ENCODE data around the gene CHST5.

CHST5 gene

DNA sequence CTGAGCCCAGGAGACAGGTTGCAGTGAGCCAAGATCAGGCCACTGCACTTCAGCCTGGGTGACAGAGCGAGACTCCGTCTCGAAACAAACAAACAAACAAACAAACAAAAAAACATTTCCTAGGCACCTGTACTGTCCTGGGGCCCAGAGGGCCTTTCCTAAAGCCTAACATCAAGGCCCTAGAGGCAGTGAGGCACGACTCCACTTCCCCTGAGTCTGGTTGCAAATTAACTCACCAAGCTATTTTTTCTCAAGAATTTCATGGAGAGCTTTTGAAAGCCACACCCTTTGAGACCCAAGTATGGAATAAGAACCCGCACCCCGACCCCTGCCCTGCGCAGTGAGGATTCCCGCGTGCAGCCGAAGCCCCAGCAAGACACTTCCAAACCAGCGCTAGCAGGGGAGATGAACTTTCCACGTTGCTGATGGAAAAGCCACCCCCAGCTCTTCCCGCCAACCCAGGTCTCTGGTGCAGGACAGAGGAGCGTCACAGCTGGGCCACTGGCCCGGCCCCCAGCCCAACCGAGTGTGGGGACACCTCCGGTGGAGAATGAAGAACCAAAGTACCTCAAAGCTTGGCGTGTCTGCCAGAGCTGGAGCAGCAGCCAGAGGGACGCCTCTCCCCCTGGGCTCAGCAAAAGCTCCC lies 1.2 kb downstream of the CHST5 start:
- H3K27ac ChIP-seq = no peak overlapping the region
- TF ChIP-seq, protein P1, sequence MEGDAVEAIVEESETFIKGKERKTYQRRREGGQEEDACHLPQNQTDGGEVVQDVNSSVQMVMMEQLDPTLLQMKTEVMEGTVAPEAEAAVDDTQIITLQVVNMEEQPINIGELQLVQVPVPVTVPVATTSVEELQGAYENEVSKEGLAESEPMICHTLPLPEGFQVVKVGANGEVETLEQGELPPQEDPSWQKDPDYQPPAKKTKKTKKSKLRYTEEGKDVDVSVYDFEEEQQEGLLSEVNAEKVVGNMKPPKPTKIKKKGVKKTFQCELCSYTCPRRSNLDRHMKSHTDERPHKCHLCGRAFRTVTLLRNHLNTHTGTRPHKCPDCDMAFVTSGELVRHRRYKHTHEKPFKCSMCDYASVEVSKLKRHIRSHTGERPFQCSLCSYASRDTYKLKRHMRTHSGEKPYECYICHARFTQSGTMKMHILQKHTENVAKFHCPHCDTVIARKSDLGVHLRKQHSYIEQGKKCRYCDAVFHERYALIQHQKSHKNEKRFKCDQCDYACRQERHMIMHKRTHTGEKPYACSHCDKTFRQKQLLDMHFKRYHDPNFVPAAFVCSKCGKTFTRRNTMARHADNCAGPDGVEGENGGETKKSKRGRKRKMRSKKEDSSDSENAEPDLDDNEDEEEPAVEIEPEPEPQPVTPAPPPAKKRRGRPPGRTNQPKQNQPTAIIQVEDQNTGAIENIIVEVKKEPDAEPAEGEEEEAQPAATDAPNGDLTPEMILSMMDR (IDR thresholded peaks at IDR 0.05) = no peak
- TF ChIP-seq ZFX (IDR thresholded peaks at IDR 0.05; ENCODE audit: borderline replicate concordance) = no peak

DNA sequence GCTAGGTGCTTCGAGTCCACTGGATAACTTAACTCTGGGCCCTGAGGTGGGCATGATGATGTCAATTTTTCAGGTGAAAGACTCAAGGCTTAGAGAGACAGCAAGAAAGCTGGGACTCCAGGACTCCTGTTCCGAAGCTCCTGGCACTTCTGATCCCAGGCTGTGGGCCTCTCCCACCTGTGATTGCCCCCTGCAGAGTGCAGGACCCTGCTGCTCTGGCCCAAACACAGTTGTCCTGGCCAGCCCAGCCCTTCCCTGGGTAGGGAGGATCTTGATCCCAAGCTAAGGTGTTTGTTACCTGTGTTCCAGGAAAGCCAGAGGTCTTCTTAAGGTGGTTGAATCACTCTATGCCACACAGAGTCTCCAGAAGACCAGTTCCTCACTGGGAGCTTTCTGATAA lies 3.1 kb downstream of the CHST5 start:
- no peak overlapping the region for H3K27ac ChIP-seq
- TF ChIP-seq ZFX (IDR thresholded peaks at IDR 0.05; ENCODE audit: borderline replicate concordance) = no peak

- no peak overlapping the region for H3K27ac ChIP-seq
- no peak for TF ChIP-seq ZFX (IDR thresholded peaks at IDR 0.05; ENCODE audit: borderline replicate concordance)
- TF ChIP-seq, protein P1 (IDR thresholded peaks at IDR 0.05) = no peak
Measured at GRCh38 chr16:75532142-75532765, 3.7 kb downstream of the CHST5 start.

DNA sequence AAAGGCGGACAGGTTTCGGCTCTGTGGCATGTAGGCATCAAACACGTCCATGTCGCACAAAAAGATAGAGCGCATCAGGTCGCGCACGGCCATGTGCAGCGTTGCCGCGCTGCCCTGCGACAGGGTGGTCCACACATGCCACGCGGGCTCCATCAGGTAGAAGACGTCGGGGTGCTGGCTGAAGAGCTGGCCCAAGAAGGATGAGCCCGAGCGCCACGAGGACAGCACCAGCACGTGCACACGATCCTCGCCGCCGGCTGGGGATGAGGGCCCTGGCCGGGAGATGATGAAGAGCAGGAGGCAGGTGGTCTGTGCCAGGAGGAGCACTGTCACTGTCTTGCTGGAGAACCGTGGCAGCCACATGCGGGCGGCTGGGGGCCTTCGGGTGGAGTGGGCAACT lies 5.9 kb downstream of the CHST5 start:
- no peak overlapping the region for H3K27ac ChIP-seq
- no peak for TF ChIP-seq ZFX (IDR thresholded peaks at IDR 0.05; ENCODE audit: borderline replicate concordance)
- TF ChIP-seq, protein P1 (IDR thresholded peaks at IDR 0.05) = no peak

DNA sequence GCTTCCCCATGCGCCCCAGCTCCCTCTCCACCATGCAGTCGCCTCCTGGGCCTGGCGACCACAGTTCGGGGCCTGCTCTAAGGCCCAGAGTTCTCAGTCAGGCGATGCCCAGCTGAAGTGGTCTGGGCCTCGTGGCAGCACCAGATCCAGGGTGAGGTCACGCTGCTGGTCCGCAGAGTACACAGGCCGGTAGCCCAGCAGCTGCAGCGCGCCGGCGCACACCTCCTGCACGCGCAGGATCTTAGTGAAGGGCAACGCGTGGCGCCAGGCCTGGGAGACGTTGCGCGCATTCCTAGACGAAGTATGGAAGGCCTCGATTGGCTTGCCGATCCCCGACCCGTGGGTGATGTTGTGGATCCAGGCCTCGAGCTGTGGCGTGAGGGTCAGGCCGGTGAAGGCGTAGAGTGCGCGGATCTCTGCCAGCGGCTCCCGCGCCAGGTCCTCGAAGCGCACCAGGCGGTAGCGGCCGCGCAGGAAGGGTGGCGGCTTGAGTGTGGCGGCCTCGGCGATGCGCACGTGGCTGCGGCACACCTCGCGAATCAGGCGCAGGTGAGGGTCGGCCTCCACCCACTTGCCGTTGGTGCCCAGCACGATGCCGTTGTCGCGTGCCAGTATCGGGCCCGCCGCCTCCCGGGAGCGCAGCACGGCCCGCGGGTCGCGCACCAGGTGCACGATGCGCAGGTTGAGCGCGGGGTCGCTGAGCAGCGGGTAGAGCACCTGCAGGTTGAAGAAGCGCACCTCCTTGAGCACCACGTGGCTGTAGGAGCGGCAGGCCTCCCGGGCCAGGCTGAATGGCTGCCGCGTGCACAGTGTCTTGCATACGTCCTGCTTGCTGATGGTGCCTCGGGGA lies 6.6 kb downstream of the CHST5 start:
- no peak overlapping the region for H3K27ac ChIP-seq
- TF ChIP-seq ZFX (IDR thresholded peaks at IDR 0.05; ENCODE audit: borderline replicate concordance) = no peak
- TF ChIP-seq, protein P1 (IDR thresholded peaks at IDR 0.05) = no peak

DNA sequence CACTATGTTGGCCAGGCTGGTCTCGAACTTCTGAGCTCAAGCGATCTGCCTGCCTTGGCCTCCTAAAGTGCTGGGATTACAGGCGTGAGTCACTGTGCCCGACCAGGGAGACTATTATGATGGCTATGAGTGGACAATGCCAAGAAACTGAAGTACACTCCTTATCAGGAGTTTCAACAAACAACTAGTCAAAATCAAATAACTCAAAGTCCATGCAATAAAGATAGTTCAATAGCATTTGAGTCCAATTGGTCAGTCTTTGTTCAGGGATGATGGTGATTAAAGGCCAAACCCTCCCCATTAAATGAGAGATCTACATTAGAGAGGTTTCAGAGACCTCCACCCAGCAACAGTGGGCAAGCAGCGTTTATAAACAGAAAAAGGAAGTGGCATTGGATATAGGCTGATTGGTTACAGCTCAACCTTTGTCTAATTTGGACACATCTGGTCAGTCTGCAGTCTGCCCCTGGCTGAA lies 8.0 kb downstream of the CHST5 start:
- H3K27ac ChIP-seq = no peak overlapping the region
- no peak for TF ChIP-seq ZFX (IDR thresholded peaks at IDR 0.05; ENCODE audit: borderline replicate concordance)
- TF ChIP-seq, protein P1 (IDR thresholded peaks at IDR 0.05) = no peak

DNA sequence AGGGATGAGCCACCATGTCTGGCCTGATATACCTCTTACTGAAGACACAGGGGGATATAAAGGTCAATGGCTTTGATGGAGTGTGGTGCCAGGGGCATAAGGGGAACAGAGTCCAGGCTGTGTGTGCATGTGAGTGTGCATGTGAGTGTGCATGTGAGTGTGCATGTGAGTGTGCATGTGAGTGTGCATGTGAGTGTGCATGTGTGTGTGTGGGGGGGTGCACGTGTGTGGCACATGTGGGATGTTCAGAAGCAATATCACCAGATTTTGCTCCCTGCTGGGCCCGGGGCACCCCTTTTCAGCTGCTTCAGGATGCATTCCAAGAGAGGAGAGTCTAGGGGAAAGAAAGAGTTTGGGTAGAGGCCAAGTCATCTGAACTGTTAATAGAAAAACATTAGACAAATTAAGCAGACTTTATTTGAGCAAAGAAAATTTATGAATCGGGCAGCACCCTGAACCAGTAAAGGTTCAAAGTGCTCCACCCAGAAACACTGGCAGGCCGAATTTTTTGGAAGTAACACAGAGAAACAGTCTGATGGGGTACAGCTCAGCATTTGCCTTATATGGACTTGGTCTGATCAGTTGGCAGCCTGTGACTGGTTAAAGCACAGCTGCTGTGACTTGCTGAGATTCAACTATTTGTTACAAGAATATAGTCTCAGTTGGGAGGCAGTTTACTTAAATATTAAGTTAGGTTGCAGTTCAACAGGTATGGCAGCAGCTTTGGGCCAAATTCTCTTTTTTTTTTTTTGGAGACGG lies 9.7 kb downstream of the CHST5 start:
- H3K27ac ChIP-seq = no peak overlapping the region
- TF ChIP-seq ZFX (IDR thresholded peaks at IDR 0.05; ENCODE audit: borderline replicate concordance) = no peak
- TF ChIP-seq, protein P1 (IDR thresholded peaks at IDR 0.05) = no peak

Data from 22Rv1 (cell line).